ENCODE results near the gene PML.

PML gene

GRCh38 chr15:74041777-74042435 is 47.4 kb downstream of the PML start:
- in situ Hi-C loops (cut with HindIII; ENCODE audit: low pct_ligation_motif_present, low sequenced_read_pairs): no loop called here
- TF ChIP-seq, protein P1, sequence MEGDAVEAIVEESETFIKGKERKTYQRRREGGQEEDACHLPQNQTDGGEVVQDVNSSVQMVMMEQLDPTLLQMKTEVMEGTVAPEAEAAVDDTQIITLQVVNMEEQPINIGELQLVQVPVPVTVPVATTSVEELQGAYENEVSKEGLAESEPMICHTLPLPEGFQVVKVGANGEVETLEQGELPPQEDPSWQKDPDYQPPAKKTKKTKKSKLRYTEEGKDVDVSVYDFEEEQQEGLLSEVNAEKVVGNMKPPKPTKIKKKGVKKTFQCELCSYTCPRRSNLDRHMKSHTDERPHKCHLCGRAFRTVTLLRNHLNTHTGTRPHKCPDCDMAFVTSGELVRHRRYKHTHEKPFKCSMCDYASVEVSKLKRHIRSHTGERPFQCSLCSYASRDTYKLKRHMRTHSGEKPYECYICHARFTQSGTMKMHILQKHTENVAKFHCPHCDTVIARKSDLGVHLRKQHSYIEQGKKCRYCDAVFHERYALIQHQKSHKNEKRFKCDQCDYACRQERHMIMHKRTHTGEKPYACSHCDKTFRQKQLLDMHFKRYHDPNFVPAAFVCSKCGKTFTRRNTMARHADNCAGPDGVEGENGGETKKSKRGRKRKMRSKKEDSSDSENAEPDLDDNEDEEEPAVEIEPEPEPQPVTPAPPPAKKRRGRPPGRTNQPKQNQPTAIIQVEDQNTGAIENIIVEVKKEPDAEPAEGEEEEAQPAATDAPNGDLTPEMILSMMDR (IDR thresholded peaks at IDR 0.05; ENCODE audit: low read depth, low read length, missing control alignments): no peak
- Histone ChIP-seq H3K27me3 (replicated peaks) (no peaks in the 10 kb centered on the region), H3K36me3 (replicated peaks) (peaks cover 2% of the 10 kb centered on the region), H3K27ac (no peak overlapping the region), H3K4me3 (ENCODE audit: low read depth, low read length) (no peak overlapping the region)
- DNase-seq: no peak

- in situ Hi-C loops (cut with HindIII; ENCODE audit: low pct_ligation_motif_present, low sequenced_read_pairs): no loop called here
- DNase-seq: no peak
- no peaks in the 10 kb centered on the region for H3K27me3 ChIP-seq (replicated peaks)
- no peaks in the 10 kb centered on the region for H3K36me3 ChIP-seq (replicated peaks)
- H3K27ac ChIP-seq: no peak overlapping the region
- TF ChIP-seq, protein P1 (IDR thresholded peaks at IDR 0.05; ENCODE audit: low read depth, low read length, missing control alignments): no peak
- no peak overlapping the region for H3K4me3 ChIP-seq (ENCODE audit: low read depth, low read length)
Observed at GRCh38 chr15:74042603-74043424, 48.3 kb downstream of the PML start.

GRCh38 chr15:74043425-74044266 is 49.1 kb downstream of the PML start:
- H3K36me3 ChIP-seq (replicated peaks): no peaks in the 10 kb centered on the region
- in situ Hi-C loops (cut with HindIII; ENCODE audit: low pct_ligation_motif_present, low sequenced_read_pairs): no loop called here
- no peak for DNase-seq
- TF ChIP-seq, protein P1 (IDR thresholded peaks at IDR 0.05; ENCODE audit: low read depth, low read length, missing control alignments): no peak
- H3K27ac ChIP-seq: no peak overlapping the region
- no peaks in the 10 kb centered on the region for H3K27me3 ChIP-seq (replicated peaks)
- no peak overlapping the region for H3K4me3 ChIP-seq (ENCODE audit: low read depth, low read length)

GRCh38 chr15:74044267-74045110 is 50.0 kb downstream of the PML start:
- no peak overlapping the region for H3K4me3 ChIP-seq (ENCODE audit: low read depth, low read length)
- DNase-seq: no peak
- no peak overlapping the region for H3K27ac ChIP-seq
- in situ Hi-C loops (cut with HindIII; ENCODE audit: low pct_ligation_motif_present, low sequenced_read_pairs): no loop called here
- no peaks in the 10 kb centered on the region for H3K27me3 ChIP-seq (replicated peaks)
- no peaks in the 10 kb centered on the region for H3K36me3 ChIP-seq (replicated peaks)
- TF ChIP-seq, protein P1 (IDR thresholded peaks at IDR 0.05; ENCODE audit: low read depth, low read length, missing control alignments): no peak

- Histone ChIP-seq H3K4me3 (ENCODE audit: low read depth, low read length) (no peak overlapping the region), H3K27ac (no peak overlapping the region), H3K27me3 (replicated peaks) (no peaks in the 10 kb centered on the region), H3K36me3 (replicated peaks) (no peaks in the 10 kb centered on the region)
- TF ChIP-seq, protein P1 (IDR thresholded peaks at IDR 0.05; ENCODE audit: low read depth, low read length, missing control alignments): no peak
- in situ Hi-C loops (cut with HindIII; ENCODE audit: low pct_ligation_motif_present, low sequenced_read_pairs): no loop called here
- no peak for DNase-seq
Observed at GRCh38 chr15:74045184-74045583, 50.7 kb downstream of the PML start.

Measured in brain microvascular endothelial cell (primary cell).